Activated T-helper 9 cell treated with anti-CD3 and anti-CD28 coated beads, Interleukin-2, amount 50 U/mL, for 16 hours (primary cell): ENCODE results near the gene IQSEC1.

Source experiments
- DNase-seq: peaks from one replicate; pipeline ENCODE4 v3.0.0-alpha.2; 2020; ENCODE audit warnings: low read depth

IQSEC1 gene

DNA sequence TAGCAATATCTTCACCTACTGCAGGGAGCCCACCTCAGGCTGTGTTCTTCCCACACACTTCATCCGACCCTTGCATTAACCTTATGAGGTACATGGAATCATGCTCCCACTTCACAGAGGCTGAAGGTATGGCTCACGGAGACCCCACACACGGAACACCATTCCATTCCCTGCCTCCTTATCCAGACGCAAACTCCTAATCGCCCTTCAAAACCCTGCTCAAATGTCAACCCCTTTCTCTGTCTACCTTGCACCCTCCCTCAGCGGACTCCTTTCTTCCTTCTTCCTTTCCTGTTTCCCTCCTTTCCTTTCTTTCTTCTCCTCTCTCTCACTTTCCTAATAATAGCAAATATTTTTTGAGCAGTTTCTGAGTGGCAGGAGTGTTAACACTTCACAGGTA lies 23.8 kb downstream of the IQSEC1 start:
- DNase-seq: no peak

DNA sequence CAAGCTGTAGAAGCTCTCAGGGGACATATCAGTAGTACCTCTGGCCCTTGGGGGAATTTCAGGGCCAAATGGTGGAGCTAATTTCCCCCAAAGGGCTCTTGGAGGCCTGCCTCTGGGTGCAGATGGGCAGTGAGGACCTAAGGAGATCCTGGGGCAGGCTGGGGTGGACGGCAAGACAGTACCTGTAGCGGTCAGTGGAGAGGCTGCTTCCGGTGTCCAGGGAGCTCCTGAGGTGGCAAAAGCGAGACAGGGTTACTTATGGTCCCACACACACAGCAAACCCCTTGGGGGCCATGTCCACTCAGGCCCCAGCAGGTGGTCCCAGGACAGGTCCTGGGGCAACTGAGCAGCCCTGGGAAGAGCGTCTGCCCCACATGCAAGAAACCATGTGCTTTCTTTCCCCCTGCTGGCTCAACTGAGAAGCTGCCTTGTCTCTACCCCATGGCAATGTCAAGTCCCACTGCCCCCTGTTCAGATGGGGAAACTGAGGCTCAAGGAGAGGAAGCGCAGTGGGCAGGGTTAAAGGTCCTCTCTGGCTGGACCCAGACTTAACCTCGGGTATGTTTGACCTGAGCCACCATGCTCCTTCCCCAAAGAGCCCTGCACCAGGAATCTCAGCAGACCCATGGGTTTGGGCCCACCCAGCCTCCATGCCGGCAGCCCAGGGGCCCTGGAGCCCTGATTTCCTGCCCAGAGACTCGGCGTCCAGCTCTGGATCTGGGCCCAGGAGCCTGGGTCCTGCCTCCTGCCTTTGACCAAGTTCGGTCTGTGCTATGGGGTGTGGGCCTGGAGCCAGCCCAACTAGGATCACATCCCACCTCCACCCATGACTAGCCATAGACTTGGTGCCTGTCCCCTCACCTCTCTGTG lies 25.7 kb downstream of the IQSEC1 start:
- no peak for DNase-seq

DNA sequence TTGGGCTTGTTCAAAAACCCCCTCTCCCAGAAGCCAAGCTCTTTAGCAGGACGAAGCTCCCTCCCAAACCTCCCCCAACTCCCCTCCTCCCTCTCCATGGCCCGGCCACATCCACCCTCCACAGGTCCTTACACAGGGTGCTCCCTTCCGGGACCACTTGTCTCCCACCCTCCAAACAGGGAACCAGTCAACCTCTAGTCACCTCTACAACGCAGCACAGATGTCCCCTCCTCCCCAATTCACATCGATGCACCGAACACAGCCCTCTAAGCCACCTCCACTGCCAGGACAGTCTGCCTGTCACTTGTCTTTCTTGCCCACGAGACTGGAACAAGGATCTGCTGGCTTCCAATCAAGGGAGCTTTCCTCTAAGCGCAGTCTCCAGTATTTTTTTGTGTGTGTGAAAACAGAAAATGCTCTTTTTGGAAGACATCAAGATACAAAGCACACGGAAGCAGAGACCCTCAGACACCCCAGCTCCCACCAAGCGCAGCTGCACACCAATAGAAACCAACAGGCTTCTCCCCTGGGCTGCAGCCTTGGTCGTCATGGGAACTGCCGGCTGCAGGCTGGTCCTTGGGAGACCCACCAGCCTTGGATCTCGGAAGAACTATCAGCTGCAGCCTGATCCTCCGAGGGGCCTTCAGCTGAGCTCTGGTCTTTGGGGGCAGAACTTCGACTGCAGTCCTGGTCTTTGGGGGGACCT lies 26.5 kb downstream of the IQSEC1 start:
- DNase-seq: no peak

DNA sequence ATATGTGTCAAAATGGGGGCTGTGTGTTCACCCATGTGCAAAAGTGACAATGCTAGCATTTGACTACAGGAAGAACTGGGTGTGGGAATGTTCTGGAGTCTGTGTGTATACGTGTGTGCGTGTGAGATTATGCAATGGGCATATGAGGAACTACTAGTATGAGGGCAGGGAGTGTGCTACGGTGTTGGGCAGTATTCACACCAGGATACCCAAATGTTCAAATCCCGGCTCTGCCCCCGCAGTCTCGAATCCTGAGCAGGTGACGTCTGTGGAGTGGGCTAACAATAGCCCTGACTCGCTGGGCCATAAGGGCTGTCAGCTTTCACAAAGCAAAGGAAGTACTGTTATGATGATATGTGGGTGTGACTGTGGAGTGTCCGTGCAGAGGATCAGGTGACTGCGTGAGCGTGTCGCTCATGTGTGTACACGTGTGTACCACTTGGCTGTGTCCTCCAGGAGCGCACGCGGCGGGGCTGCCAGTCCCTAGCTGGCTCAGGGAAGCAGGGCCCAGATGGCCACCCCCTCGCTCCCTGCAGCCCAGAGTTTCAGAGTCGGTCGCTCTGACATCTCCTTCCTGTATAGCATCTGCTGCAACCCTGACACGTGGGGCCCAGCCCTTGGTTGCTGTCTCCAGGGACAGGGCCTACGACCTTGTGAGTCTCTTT lies 27.2 kb downstream of the IQSEC1 start:
- DNase-seq: no peak

DNA sequence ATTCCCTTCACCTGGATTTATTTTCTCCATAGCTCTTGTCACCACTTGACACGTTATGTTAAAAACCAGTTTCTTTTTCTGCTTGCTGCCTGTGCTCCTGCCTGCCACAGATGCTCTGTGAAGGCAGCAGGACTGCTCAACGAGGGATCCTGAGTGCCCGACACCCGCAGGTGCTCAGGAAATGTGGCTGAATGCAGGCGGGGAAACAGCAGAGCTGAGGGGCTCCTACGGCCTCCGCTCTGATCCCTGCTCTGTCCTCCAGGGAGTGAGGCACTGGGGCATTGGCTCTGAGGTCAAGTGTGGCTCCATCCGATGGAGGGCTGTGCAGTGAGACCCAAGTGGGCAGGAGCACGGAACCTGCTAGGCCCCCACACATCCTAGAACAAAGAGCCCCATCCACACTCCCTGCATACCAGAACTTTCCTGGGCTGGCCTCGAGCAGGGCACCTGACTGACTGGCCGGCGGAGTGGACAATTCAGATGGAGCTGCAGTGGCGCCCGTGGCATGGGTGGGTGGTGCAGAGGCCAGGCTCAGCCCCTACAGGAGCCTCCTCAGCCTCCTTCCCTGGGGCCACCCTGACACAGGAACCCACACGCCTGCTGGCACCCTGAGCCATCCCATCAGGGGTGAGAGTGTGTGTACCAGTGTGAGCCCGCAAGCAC lies 27.9 kb downstream of the IQSEC1 start:
- no peak for DNase-seq

DNA sequence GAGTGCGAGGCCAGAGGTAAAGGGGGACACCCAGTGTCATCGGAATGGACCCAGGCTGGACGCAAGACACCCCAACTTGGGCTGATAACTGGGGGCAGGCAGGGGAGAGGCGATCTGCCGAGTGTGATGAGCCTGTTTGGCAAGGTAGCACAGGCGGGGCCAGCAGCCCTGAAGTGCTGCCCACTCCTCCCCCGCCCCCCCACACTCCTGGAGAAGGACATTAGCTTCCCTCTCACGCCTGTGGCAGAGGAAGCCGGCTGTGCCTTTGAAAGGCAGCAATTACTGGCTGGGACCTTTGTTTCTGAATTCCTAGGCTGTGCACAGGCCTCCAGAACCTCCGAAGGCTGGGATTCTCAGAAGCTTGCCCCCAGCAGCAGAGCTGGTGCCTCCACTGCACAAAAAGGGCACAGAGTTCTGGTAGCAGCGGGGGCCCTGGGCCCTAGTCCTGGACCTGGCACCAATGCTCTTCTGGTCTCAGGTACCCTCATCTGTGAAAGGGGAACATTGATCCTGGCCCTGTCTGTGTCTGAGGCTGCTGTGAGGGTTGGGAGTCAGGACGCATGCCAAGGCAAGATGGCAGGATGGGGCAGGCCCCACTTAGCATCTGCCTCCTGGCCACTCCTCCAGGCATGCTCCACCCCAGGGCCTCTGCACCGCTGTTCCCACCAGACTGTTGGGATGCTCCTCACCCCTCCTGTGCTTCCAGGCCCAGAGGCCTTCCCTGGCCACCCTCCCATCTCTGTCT lies 28.6 kb downstream of the IQSEC1 start:
- no peak for DNase-seq

DNA sequence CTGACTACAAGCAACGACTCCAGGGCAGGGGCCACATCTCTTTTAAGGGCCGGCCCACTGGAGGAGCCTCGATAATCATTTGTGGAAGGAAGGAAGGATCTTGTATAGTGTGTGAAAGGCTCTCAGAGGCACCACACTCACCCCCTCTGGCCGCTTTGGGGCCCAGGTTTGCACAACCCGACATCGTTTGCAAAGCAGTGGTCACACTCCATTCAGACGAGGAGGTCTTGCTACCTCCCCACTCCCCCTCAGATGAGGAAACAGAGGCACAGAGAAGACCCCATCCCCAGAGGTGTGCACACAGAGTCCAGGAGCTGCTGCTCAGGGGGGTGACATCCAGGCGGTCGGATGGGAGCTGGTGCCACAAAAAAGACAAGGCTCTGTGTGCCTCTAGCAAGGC lies 29.6 kb downstream of the IQSEC1 start:
- DNase-seq: no peak

DNA sequence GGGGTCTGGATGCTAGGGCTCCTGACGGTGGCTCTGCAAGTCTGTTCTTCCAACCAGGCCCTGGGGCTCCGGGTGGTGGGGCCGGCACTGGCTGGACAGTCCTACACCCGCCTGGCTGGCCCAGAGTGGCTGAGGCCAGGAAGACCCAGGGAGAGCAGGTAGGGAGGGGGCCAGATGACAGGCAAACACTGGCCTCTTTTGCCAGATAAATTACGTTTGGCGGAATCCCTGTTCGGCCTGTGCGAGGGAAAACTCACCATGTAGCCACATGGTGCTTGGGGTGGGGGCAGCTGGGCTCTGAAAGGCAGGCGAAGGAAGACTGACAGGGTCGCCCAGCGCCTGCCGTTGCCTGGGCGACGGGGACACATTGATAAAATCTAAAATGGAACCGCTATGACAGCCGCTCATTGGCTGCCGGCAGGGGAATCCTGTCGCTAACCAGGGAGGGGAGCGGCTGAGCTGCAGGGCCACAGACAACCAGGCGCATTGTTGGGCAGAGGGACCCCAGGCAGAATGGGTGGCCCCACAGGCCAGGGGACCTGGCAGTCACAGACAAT lies 30.4 kb downstream of the IQSEC1 start:
- DNase-seq: no peak

DNA sequence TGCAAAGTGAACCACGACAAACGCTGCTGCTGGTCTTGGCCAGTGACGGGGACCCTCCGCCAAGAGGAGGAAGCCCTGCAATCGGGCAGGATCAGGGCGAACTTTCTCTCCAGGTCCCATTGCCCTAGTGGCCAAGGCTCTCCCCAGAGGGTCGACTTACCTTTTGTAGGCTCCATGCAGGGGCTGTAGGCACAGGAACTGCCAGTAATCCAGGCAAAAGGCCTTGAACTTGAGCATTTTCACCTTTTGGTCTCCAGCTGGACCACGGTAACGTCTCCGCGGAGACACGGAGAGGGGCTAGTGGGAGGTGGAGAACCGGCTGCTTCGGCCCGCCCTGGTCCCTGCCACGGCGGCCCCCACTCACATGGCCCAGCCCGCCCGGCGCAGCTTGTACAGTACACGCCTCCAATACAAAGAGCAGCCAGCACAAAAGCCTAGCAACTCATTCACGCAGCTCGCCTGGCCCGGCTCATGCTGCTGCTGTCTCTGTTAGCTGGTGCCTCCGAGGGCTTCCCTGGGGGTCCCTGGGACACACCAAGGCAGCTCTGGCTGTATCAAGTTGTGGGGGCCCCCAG lies 31.0 kb downstream of the IQSEC1 start:
- DNase-seq: no peak

DNA sequence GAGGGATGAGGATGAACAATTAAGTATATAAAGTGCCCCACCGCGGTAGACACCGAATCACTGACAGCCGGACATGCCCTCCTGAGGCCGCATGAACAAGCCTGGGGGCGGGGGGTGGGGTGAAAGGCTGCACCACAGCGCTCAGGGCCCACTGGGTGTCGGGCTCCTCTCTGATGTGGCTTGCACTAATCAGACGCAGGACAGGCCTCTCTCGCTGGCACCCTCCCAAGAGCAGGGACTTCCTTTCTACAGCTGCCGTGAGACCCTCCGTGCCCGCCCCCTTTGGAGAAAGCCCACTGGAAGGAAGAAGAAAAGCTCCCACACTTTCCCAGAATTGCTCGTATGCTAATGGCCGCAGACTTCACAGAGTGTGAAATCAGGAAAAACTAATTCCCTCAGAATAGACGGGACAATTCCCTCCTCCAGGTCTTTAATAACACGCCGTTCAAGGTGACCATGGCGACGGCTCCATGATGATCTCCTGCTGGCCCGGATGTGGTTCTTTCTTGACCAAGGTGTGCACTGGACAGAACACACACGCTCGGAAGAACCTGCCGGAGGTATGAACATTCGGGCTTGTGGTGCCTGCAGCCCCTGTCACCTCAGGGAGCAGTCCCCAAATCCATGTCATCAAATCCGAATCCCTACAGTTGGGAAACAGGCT lies 32.0 kb downstream of the IQSEC1 start:
- no peak for DNase-seq

DNA sequence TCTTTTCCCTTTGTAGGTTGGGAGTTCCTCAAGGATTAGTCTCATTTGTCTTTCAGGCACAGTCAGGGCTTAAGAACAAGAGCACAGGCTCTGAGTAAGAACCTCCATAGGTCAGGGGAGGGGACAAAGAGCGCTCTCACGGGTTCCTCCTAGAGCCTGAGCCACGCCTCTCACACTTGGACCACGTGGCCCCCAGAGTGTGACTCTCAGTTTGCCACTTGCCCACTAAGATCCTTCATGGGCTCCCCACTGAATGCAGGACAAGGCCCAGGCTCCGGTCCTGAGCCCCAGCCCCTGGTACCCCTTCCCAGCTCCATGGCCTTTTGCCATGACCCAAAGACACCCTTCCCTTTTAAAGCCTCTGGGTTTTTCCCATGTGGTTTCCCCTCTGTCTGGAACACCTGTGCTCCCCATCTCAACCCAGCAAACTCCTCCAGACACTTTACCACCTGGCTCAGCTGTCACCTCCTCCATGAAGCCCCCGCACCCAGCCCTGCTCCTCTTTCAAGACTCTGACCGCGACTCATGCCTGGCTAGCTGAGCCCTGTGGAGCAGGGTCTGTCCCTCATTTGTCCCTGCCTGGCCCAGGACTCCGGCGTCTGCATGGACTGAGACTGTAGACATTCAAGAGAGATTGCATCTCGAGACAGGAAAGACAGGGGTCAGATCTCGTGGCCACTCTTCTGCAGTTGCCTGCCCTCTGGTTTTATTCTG lies 32.7 kb downstream of the IQSEC1 start:
- no peak for DNase-seq

DNA sequence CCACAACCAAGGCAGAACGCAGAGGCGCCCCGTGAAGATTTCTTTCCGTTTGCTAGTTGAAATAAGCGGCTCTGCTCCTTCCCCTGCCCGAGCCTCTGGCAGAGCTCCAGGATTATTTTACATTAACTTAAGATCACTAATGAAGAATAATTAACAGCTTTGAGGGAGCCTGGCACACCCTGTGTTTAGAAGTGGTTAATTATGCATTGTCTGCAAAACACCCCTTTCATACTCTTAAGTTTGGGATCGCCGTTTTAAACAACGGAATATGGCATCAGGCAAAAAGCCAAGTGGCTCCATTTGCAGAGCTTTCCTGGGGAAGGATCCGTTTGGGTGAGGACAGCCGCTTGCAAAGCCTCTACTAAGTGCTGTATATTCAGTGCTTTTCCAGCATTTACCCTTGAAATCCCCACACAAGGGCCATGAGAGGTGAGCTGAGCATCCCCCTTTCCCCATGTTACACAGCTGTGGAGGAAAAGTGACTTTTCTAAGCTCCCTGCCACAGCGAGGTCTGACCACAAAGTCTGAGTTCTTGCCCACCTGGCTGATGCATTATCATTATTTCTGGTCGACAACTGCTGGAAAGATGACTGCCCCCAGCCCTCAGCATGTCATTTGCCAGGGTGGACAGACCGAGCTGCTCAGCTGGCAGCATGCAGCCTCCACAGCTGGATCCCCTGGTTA lies 33.9 kb downstream of the IQSEC1 start:
- no peak for DNase-seq

DNA sequence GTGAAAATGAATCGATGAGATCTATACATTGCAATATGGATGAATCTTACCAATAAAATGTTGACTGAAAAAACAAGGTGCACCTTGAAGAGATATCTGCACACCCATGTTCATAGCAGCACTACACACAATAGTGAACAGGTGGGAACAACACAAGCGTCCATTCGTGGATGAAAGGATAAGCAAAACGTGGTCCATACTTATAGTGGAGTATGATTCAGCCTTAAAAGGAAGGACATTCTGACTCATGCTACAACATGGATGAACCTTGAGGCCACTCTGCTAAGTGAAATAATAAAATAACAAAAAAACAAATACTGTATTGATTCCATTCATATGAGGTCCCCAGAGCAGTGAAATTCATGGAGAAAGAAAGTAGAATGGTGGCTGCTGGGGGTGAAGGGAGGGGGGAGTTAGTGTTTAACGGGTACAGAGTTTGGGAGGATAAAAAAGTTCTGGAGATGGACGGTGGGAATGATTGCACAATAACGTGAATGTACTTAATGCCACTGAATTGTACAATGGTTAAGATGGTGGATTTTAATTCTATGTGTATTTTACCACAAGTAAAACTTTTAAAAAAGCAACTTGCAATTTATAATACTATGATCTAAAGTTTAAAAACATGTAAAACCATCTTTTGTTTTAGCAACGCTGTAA lies 35.6 kb downstream of the IQSEC1 start:
- no peak for DNase-seq

DNA sequence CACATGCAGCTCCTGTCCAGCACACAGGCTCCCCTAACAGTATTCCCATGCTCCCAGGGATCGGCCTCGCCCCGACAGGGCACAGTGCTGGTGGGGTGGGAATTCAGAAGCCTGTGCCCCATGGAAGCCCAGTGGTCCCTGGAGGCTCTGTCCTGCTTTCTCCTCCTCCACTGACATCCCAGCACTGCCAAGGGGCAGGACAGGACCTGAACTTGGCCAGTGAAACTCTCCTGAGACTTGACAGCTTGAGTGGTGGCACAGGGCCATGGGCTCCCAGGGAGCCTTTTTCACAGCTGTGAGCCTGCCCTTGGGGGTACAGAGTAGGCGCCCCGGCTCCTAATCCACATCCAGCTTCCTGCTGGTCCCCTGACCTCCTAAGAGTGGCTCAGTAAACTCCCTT lies 38.4 kb downstream of the IQSEC1 start:
- DNase-seq: no peak

DNA sequence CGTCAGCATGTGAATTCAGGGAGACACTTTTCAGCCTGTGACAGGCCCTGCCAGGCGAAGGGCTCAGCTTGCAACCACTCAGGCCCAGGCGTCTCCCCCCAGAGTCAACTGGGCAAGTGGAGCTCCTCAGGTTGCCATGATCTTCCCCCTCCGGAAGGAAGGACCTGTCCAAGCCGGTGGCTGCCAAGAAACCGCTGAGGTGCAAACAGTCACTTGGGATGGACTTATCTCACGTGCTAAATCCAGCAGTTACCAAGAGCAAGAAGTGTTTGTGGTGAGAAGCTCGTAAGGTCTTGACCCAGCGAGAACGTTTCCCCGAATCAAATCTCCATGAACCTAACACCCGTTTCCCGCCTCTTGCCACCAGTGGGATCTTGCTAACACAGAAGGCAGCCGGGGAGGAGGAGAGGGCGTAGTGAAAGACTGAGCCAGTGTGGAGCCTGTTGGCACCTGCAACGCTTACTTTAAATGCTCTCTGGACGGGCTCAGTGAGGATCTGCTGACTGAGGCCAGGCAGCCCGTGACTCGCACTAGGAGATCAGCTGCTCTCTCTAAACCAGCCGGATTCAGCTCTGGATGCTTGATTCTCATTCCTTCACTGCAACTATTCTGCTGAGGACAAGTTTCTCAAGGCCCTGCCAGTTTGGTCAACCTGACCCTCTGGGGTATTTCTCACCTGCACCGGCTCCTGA lies 39.0 kb downstream of the IQSEC1 start:
- DNase-seq: no peak

DNA sequence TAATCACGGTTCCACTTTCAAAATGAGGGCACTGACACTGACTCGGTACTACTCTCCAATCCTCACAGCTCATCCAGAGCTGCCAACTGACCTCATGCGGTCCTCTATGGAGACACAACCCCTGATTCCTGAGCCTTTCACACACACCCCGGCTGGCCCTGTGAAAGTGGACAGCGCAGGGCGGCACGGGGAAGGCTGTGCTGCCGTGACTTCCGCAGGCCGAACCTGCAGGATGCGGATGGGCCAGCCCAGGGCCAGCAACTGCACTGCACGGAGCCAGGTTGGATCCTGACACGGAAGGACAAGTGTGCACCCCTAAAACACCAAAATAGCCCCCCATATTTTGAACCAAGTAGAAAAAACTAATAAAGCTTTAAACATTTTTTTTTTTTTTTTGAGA lies 41.0 kb downstream of the IQSEC1 start:
- DNase-seq: no peak

DNA sequence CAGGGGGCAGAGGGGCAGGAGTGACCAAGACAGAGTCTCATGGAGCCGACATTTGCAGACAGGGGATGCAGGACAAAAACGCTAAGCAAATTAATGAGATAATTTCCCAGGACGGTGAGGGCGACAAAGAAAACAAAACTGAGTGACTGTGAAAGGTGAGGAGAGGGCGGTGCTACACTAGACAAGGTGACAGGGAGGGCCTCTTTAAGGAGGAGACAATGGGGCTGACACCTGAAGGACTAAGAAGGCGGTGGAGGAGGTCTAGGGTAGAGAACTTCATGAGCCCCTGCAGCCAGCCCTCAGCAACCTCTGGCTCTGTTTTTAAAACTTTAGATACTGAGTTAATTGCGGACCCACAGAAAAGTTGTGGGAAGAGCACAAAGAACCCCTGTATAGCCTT lies 41.6 kb downstream of the IQSEC1 start:
- DNase-seq: no peak

DNA sequence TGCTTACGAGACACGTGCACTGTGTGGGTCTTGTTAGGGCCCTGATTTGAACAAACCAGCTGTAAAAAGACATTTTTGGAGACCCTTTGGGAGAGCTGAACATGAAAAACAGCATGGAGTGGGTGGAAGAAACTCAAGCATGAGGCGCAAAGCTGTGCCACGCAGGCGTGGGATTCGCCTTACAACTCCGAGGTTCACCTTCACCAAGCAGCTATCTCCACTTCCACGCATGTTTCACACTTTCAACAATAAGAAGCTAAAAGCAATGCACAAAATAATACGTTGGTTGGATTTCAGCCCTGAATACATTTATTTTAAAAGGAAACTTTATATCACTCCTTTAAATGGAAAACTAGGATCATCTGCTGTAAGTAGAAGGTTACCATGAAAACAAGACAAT lies 42.5 kb downstream of the IQSEC1 start:
- DNase-seq: no peak
